ENCODE results near the gene LSS.

- TF ChIP-seq EZH2 (optimal IDR thresholded peaks at IDR 0.05; ENCODE audit: low read depth, low read length) (no peak), EZH2phosphoT487 (IDR thresholded peaks at IDR 0.05; ENCODE audit: low read length) (no peak), CTCF (IDR thresholded peaks at IDR 0.05; ENCODE audit: low read length) (no peak)
Measured at GRCh38 chr21:46253610-46254124, 25.1 kb upstream of the LSS start.

Measured in MM.1S (cell line).